Panc1 (cell line): ENCODE results near the gene ITGB4.

Experiments used
- CTCF ChIP-seq: fragments of 450-650 bp; IDR thresholded peaks from 2 replicates; pipeline ENCODE4 v1.5.1; 2017; ENCODE audit warnings: mild to moderate bottlenecking
- POLR2AphosphoS5 ChIP-seq: IDR thresholded peaks from 2 replicates; pipeline ENCODE4 v1.6.1; 2012; ENCODE audit warnings: mild to moderate bottlenecking, low read depth, low read length, moderate library complexity
- REST ChIP-seq, 2 experiments: IDR thresholded peaks; 2 replicates each; pipeline ENCODE4 v1.6.1; 2011 to 2012; ENCODE audit warnings: low read depth in 2 of 2, control low read depth in 1 of 2, low read length in 1 of 2, mild to moderate bottlenecking in 1 of 2, moderate library complexity in 1 of 2; ENCODE audit not compliant: insufficient read depth in 1 of 2
- SIN3A ChIP-seq: IDR thresholded peaks from 2 replicates; pipeline ENCODE4 v1.6.1; 2012; ENCODE audit warnings: low read depth, mild to moderate bottlenecking, low read length, moderate library complexity, borderline replicate concordance; ENCODE audit not compliant: insufficient read depth
- TCF7L2 ChIP-seq: IDR thresholded peaks from 2 replicates; pipeline ENCODE4 v1.6.1; 2011; ENCODE audit warnings: mild to moderate bottlenecking, low read depth, low read length, inconsistent platforms

GRCh38 chr17:75742337-75742736 is 21.1 kb downstream of the ITGB4 start:
- no peak for TF ChIP-seq REST (IDR thresholded peaks at IDR 0.05; ENCODE audit: insufficient read depth in 1 of 2, low read depth in 2 of 2, low read length in 1 of 2)
- TF ChIP-seq CTCF: no peak
- no peak for TF ChIP-seq POLR2AphosphoS5
- TF ChIP-seq SIN3A: no peak
- TF ChIP-seq TCF7L2: no peak
